IMR-90 (cell line): Measurements from ENCODE around the gene SLC66A3. TPM values are rescaled to one million over a fixed set of nuclear protein-coding genes. Genes with fewer than 3 reads are reported as not detected.

Source experiments
- ATAC-seq: fragments of 200-7000 bp; cut with Tn5 transposase; 2 replicates; pipeline ENCODE4 v1.9.1; 2020; ENCODE audit warnings: low read depth, mild to moderate bottlenecking, moderate library complexity
- BruUV-seq: library from RNA; stranded (reverse); fragments of 400-500 nt; replicated peaks from 2 replicates; lab custom pipeline; 2021; lab: Mats Ljungman, UMichigan
- CTCF ChIA-PET: fragments of 300-600 bp; formaldehyde crosslinking; extraction: SDS; loops from one replicate; lab custom pipeline; 2021; ENCODE audit warnings: antibody characterized with exemption; lab: Yijun Ruan, JAX
- POLR2A ChIA-PET: fragments of 300-600 bp; sonication (Branson Sonifier 250); formaldehyde crosslinking; loops from one replicate; lab custom pipeline; 2022; ENCODE audit warnings: antibody characterized with exemption; ENCODE audit not compliant: unreplicated experiment; lab: Charles Lee
- DNase-seq: peaks from one replicate; pipeline ENCODE4 v3.0.0; 2013
- H2AFZ ChIP-seq: replicated peaks from 2 replicates; pipeline ENCODE3; 2013; ENCODE audit warnings: low read length, mild to moderate bottlenecking; ENCODE audit not compliant: poor library complexity
- H2AK5ac ChIP-seq: 2 replicates; pipeline ENCODE4 v1.6.1; 2013; ENCODE audit warnings: low read depth, low read length, inconsistent platforms
- H2AK9ac ChIP-seq: replicated peaks from 2 replicates; pipeline ENCODE3; 2013; ENCODE audit warnings: mild to moderate bottlenecking, low read depth, low read length, moderate library complexity; ENCODE audit not compliant: poor library complexity
- H2BK120ac ChIP-seq: 2 replicates; pipeline ENCODE4 v1.6.1; 2013; ENCODE audit warnings: low read depth, low read length, inconsistent platforms
- H2BK15ac ChIP-seq: 3 replicates; pipeline ENCODE4 v1.6.1; 2013; ENCODE audit warnings: low read depth, low read length, inconsistent platforms
- H2BK20ac ChIP-seq: 2 replicates; pipeline ENCODE4 v1.6.1; 2013; ENCODE audit warnings: low read depth, mild to moderate bottlenecking, inconsistent platforms, low read length, moderate library complexity
- H2BK5ac ChIP-seq: 2 replicates; pipeline ENCODE4 v1.6.1; 2013; ENCODE audit warnings: mild to moderate bottlenecking, low read depth, low read length, inconsistent platforms; ENCODE audit not compliant: poor library complexity, severe bottlenecking
- H3K14ac ChIP-seq: replicated peaks from 2 replicates; pipeline ENCODE4 v1.6.1; 2013; ENCODE audit warnings: low read depth, low read length, inconsistent platforms
- H3K18ac ChIP-seq: 2 replicates; pipeline ENCODE4 v1.6.1; 2013; ENCODE audit warnings: low read depth, low read length, control low read depth
- H3K23ac ChIP-seq: 2 replicates; pipeline ENCODE4 v1.6.1; 2013; ENCODE audit warnings: low read depth, low read length, inconsistent platforms
- H3K27ac ChIP-seq: 2 replicates; pipeline ENCODE4 v1.5.1; 2013; ENCODE audit warnings: mild to moderate bottlenecking, control low read depth, low read length; ENCODE audit not compliant: insufficient read depth
- H3K27me3 ChIP-seq: 2 replicates; pipeline ENCODE4 v1.6.1; 2013; ENCODE audit warnings: low read length; ENCODE audit not compliant: control insufficient read depth, insufficient read depth
- H3K36me3 ChIP-seq: 2 replicates; pipeline ENCODE4 v1.6.1; 2013; ENCODE audit warnings: low read length, mixed read lengths; ENCODE audit not compliant: control insufficient read depth, insufficient read depth
- H3K4ac ChIP-seq: 2 replicates; pipeline ENCODE4 v1.6.1; 2013; ENCODE audit warnings: low read depth, low read length, inconsistent platforms
- H3K4me1 ChIP-seq: 2 replicates; pipeline ENCODE4 v1.6.1; 2013; ENCODE audit warnings: low read length, mixed read lengths; ENCODE audit not compliant: control insufficient read depth, insufficient read depth
- H3K4me2 ChIP-seq: 2 replicates; pipeline ENCODE4 v1.6.1; 2013; ENCODE audit warnings: low read depth, mild to moderate bottlenecking, control low read depth, low read length, moderate library complexity
- H3K4me3 ChIP-seq: 2 replicates; pipeline ENCODE4 v1.5.1; 2013; ENCODE audit warnings: low read depth, mild to moderate bottlenecking, control low read depth, low read length, moderate library complexity; ENCODE audit not compliant: insufficient read depth
- H3K56ac ChIP-seq: 2 replicates; pipeline ENCODE4 v1.6.1; 2013; ENCODE audit warnings: low read length, inconsistent platforms; ENCODE audit not compliant: insufficient read depth; ENCODE audit errors: extremely low read depth
- H3K79me1 ChIP-seq, 2 experiments: 2 replicates each; pipeline ENCODE4 v1.6.1; 2013; ENCODE audit warnings: low read length in 2 of 2, inconsistent platforms in 1 of 2, low read depth in 1 of 2
- H3K9ac ChIP-seq: 2 replicates; pipeline ENCODE4 v1.6.1; 2013; ENCODE audit warnings: low read depth, low read length, control low read depth
- H3K9me1 ChIP-seq: 2 replicates; pipeline ENCODE4 v1.6.1; 2013; ENCODE audit warnings: low read length, inconsistent platforms; ENCODE audit not compliant: insufficient read depth
- H3K9me3 ChIP-seq: 2 replicates; pipeline ENCODE4 v1.6.1; 2013; ENCODE audit warnings: low read length; ENCODE audit not compliant: control insufficient read depth, insufficient read depth
- H4K20me1 ChIP-seq: 2 replicates; pipeline ENCODE4 v1.6.1; 2013; ENCODE audit warnings: low read length, inconsistent platforms; ENCODE audit not compliant: insufficient read depth
- H4K5ac ChIP-seq: 2 replicates; pipeline ENCODE4 v1.6.1; 2013; ENCODE audit warnings: mild to moderate bottlenecking, low read depth, low read length, control low read depth
- H4K8ac ChIP-seq, 2 experiments: 2 replicates each; pipeline ENCODE4 v1.6.1; 2013; ENCODE audit warnings: low read depth in 2 of 2, low read length in 2 of 2, control low read depth in 1 of 2, inconsistent platforms in 1 of 2
- H4K91ac ChIP-seq: 2 replicates; pipeline ENCODE4 v1.6.1; 2013; ENCODE audit warnings: low read depth, low read length, inconsistent platforms; ENCODE audit not compliant: insufficient read depth
- CEBPB ChIP-seq: IDR thresholded peaks from 2 replicates; pipeline ENCODE4 v1.6.1; 2012; ENCODE audit warnings: low read depth, low read length, improper control_type of control experiment
- FOS ChIP-seq: fragments of 150-350 bp; IDR thresholded peaks from 2 replicates; pipeline ENCODE4 v1.6.1; 2016; ENCODE audit warnings: low read depth, low read length
- MXI1 ChIP-seq: IDR thresholded peaks from 2 replicates; pipeline ENCODE4 v1.6.1; 2012; ENCODE audit warnings: low read depth, mild to moderate bottlenecking, low read length, moderate library complexity, borderline replicate concordance
- WGBS, 2 experiments: methylation state at CpG; one replicate each; pipeline versions ENCODE4 v1.1.5 to v1.1.7; 2013; ENCODE audit warnings: missing lambda C conversion rate in 2 of 2; ENCODE audit not compliant: insufficient read length in 1 of 2; ENCODE audit errors: extremely low coverage in 2 of 2; 5-methylcytosine and 5-hydroxymethylcytosine counted together
- dilution Hi-C: fragments of 300-500 bp; cut with HindIII; formaldehyde crosslinking; loops from one replicate; pipeline ENCODE4 v1.14.3; 2018; ENCODE audit warnings: low sequenced_read_pairs; ENCODE audit not compliant: unreplicated experiment
- in situ Hi-C: fragments of 300-500 bp; cut with MboI; formaldehyde crosslinking; loops from 3 replicates; pipeline ENCODE4 v1.14.3; 2019; ENCODE audit warnings: low sequenced_read_pairs, inconsistent platforms, mixed read lengths
- intact Hi-C: fragments of 100-400 bp; cut with micrococcal nuclease; formaldehyde crosslinking; loops from 2 replicates; pipeline ENCODE4 v1.10.0; 2022
- polyA plus RNA-seq, 3 experiments: library from polyadenylated mRNA; depleted of rRNA; stranded (reverse); fragments of >200 nt; gene quantifications; 2 replicates each; pipeline ENCODE4 v1.2.3, GENCODE V29; 2012; ENCODE audit warnings: low replicate concordance in 1 of 3
- total RNA-seq: library from RNA; depleted of rRNA; stranded (reverse); fragments of >200 nt; gene quantifications from 2 replicates; pipeline ENCODE4 v1.2.3, GENCODE V29; 2012
- TF ChIP-seq, protein P1 (sequence below): fragments of 150-350 bp; IDR thresholded peaks from 2 replicates; pipeline ENCODE4 v1.6.1; 2016; ENCODE audit warnings: low read depth, mild to moderate bottlenecking, low read length, moderate library complexity, borderline replicate concordance

The SLC66A3 gene
- total and polyA plus RNA-seq, 2 of the 4 experiments (the other 2 are of a cell fraction), result 18.1 to 25.2 TPM

DNA sequence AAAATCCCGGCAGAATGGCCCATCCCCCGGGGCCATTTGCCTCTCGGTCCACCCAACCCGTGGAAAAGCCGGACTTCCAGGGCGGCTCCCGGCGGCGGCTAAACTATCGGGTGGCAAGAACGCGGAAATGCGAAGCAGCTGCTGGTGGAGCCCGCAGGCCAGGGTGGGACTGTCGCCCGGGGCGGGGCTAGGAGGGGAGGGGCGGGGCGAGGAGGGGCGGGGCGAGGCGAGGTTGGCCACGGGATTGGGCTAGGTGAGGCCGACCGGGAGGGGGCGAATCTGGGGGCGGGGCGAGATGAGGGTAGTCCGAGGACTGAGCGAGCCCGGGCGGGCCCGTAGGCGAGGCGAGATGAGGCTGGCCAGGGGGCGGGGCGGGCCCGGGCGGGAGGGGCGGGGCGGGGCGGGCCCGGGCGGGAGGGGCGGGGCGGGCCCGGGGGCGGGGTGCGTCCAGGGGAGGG, 315 bp upstream of the SLC66A3 start (continued):
- TF ChIP-seq FOS, result no peak

DNA sequence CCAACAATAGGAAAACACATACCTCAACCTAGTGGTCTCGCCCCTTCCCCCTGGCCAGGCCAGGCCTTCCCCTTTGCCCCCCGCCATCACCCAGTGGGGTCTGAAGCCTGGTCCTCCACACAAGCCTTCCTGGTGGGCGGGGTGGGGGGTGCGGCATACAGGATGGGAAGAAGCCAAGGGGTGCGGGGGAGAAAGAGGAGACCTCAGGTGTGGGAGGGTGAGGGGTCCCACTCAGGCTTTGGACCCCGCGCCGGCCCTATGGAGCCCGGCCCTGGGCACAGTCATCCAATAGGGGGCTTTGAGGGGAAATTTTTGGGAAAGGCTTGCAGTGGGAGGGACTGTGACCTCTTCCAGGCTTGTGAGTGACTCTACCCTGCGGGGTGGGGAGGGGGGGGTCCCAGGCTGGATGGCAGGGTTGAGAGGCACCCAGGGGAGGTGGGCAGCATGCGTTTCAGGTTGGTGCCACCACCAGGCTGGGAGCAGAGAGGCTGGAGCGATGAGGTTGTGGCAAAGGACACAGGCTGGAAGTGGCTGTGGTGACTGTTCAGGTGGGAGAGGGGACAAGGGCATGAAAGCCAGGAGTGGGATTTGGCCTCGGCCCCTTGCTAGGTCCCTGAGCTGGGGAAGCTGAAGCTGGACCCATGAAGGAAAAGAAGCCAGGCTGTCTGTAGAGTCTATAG, 1.3 kb downstream of the SLC66A3 start:
- no peak for ATAC-seq
- H3K4ac ChIP-seq, result no peak overlapping the region
- H4K91ac ChIP-seq, result no peak overlapping the region
- H3K56ac ChIP-seq, result no peak overlapping the region
- DNase-seq, result no peak
- no peak overlapping the region for H3K27ac ChIP-seq
- no peak overlapping the region for H2AK9ac ChIP-seq
- no peak overlapping the region for H3K23ac ChIP-seq
- CTCF ChIA-PET, result no interaction called here
- no peak overlapping the region for H3K14ac ChIP-seq
- peaks cover 4% of the 10 kb centered on the region for H3K9me1 ChIP-seq
- TF ChIP-seq, protein P1, sequence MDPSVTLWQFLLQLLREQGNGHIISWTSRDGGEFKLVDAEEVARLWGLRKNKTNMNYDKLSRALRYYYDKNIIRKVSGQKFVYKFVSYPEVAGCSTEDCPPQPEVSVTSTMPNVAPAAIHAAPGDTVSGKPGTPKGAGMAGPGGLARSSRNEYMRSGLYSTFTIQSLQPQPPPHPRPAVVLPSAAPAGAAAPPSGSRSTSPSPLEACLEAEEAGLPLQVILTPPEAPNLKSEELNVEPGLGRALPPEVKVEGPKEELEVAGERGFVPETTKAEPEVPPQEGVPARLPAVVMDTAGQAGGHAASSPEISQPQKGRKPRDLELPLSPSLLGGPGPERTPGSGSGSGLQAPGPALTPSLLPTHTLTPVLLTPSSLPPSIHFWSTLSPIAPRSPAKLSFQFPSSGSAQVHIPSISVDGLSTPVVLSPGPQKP, result no peak
- TF ChIP-seq MXI1 (no peak), FOS (no peak), CEBPB (no peak)
- H2AK5ac ChIP-seq, result no peak overlapping the region
- POLR2A ChIA-PET, result no interaction called here
- H3K9ac ChIP-seq, result no peak overlapping the region; the same call in 1 of the 2 replicates
- no peaks in the 10 kb centered on the region for H4K20me1 ChIP-seq
- H3K4me2 ChIP-seq, result 0 out of 2 replicates have a peak overlapping the region, but pooled peaks have one; percentile 90
- peaks cover 5% of the 10 kb centered on the region; the same call in 1 of the 2 replicates for H3K4me1 ChIP-seq
- no peak overlapping the region for H3K4me3 ChIP-seq
- H4K8ac ChIP-seq, result no peak overlapping the region; a peak in 1 of 4 replicates
- peaks cover 0 to 6% of the 10 kb centered on the region in 2 experiments; a peak in 2 of 4 replicates for H3K79me1 ChIP-seq
- dilution Hi-C loops, result no loop called here
- in situ Hi-C loops, result no loop called here
- no TSS peak for BruUV-seq
- no peak overlapping the region for H2BK20ac ChIP-seq
- H3K27me3 ChIP-seq, result no peaks in the 10 kb centered on the region
- H4K5ac ChIP-seq, result no peak overlapping the region
- 100% methylated on average over 7 of the region's 13 CpGs; no CpG with 5 or more reads in 1 of the 2 experiments for WGBS, 2 experiments
- H2BK5ac ChIP-seq, result no peak overlapping the region
- no peak overlapping the region for H2BK15ac ChIP-seq
- H2AFZ ChIP-seq, result no peak overlapping the region
- no peak overlapping the region for H2BK120ac ChIP-seq
- peaks cover 2% of the 10 kb centered on the region for H3K36me3 ChIP-seq
- no peaks in the 10 kb centered on the region for H3K9me3 ChIP-seq
- intact Hi-C loops, result no loop called here
- no peak overlapping the region for H3K18ac ChIP-seq
